NCI-H446 treated with DMSO at 0.1 percent for 48 hours (cell line): ENCODE data around the gene PHACTR1.

Experiments used
- DNase-seq: peaks from one replicate; lab custom pipeline; 2025; lab: John Stamatoyannopoulos, UW

The PHACTR1 gene

GRCh38 chr6:12803486-12803885 is 86.9 kb downstream of the PHACTR1 start:
- no peak for DNase-seq

- DNase-seq: no peak
Measured at GRCh38 chr6:12804952-12805645, 88.5 kb downstream of the PHACTR1 start.

GRCh38 chr6:12806136-12806535 is 89.6 kb downstream of the PHACTR1 start:
- no peak for DNase-seq

GRCh38 chr6:12806796-12807195 is 90.2 kb downstream of the PHACTR1 start:
- DNase-seq: no peak

GRCh38 chr6:12811519-12811918 is 95.0 kb downstream of the PHACTR1 start:
- no peak for DNase-seq

- no peak for DNase-seq
Measured at GRCh38 chr6:12813321-12813720, 96.8 kb downstream of the PHACTR1 start.

GRCh38 chr6:12814015-12814414 is 97.4 kb downstream of the PHACTR1 start:
- no peak for DNase-seq

- no peak for DNase-seq
Measured at GRCh38 chr6:12815089-12815488, 98.5 kb downstream of the PHACTR1 start.

- no peak for DNase-seq
Measured at GRCh38 chr6:12815884-12816600, 99.5 kb downstream of the PHACTR1 start.

GRCh38 chr6:12818324-12818723 is 101.8 kb downstream of the PHACTR1 start:
- DNase-seq: no peak

- DNase-seq: no peak
Measured at GRCh38 chr6:12823847-12824246, 107.3 kb downstream of the PHACTR1 start.

- no peak for DNase-seq
Measured at GRCh38 chr6:12826584-12826983, 110.0 kb downstream of the PHACTR1 start.

- no peak for DNase-seq
Measured at GRCh38 chr6:12827921-12828320, 111.4 kb downstream of the PHACTR1 start.

- DNase-seq: no peak
Measured at GRCh38 chr6:12832226-12832735, 115.7 kb downstream of the PHACTR1 start.

- no peak for DNase-seq
Measured at GRCh38 chr6:12836009-12836408, 119.4 kb downstream of the PHACTR1 start.

GRCh38 chr6:12841619-12842018 is 125.1 kb downstream of the PHACTR1 start:
- DNase-seq: no peak

- DNase-seq: no peak
Measured at GRCh38 chr6:12842114-12842513, 125.5 kb downstream of the PHACTR1 start.

- DNase-seq: no peak
Measured at GRCh38 chr6:12842658-12843057, 126.1 kb downstream of the PHACTR1 start.

- DNase-seq: no peak
Measured at GRCh38 chr6:12844284-12845223, 128.0 kb downstream of the PHACTR1 start.

- DNase-seq: no peak
Measured at GRCh38 chr6:12845224-12846004, 128.8 kb downstream of the PHACTR1 start.

GRCh38 chr6:12848964-12849808 is 132.6 kb downstream of the PHACTR1 start:
- no peak for DNase-seq
